ENCODE results near the gene RTN1.

The RTN1 gene

GRCh38 chr14:59870277-59871165 lies at the start of gene RTN1:
Gene RTN1, minus strand, starts transcription at chr14:59870776. Its CDS starts 146 bp downstream, at chr14:59870630.
- no peak for DNase-seq (ENCODE audit: low read depth)

GRCh38 chr14:59920378-59920683 lies 49.8 kb upstream of the RTN1 start:
- DNase-seq (ENCODE audit: low read depth) = no peak

DNA sequence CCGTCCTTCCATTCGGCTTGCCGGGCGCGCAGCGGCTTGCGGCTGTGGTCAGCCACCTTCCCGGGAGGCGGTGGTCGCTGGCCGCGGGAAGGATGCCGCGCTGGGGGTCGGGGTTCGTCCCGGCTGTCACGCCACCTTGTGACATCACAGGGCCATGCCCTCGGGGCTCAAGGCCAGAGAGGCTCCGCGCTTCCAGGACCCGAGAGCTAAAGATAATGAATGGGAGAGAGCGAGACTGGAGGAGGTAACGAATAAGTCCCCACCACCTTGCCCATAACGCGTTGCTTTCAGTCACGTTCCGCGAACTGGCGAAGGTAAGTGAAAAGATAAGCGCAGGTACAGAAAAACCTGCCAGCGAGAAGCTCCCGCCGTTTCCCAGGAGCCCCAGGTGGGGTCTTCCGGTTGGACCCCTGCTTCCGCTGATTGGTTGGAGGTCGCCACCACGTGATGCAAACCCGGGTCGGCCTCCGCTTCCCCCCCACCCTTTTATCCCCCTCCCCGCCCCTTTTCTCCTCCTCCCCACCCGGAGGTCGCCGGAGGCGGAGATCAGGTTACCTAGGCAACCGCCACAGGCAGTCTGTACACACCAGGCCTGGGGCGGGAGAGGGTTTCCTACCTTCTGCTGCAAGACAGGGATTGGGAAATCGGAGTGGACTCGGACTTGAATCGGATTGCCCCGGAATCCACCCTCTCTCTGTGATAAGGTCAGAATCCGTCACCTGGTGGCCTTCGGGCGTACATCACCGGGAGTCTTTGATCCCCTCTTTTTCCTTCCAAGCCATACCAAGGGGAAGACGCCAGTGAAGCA lies 49.2 kb upstream of the RTN1 start, which contains the start of gene LRRC9:
Gene LRRC9, plus strand, starts transcription at position 575 of the 808 bp plus-strand sequence.
- no peak for DNase-seq (ENCODE audit: low read depth)

DNA sequence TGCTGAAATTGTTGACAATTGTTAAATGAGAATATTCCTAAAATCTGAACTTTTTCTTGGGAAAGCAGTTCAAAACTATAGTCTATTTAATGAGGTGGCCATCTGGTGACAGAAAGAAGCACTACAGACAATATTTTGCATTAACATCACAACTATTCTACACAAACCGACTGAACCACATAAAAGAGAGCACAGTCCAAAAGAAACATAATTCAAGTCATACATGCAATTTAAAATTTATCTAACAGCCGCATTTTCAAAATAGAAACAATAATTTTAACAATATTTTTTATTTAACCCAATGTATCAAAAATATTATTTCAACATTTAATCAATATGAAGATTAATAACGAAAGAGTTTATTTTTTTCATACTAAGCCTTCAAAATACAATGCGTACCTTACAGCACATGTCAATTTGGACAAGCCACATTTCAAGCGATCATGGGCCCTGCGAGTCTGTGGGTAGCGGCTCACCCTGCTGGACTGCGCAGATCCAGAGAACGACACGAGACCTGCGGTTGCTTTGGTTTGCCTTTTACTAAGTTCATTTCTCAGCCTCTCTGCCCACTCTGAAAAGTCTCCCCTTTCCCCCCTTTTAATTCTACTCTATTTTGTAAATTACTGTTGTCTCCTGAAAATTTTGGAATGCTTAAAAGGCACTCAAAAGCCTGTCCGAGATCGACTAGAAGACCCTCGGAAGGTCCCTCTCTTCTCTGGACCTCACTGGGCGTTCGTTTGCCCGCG lies 48.4 kb upstream of the RTN1 start:
- no peak for DNase-seq (ENCODE audit: low read depth)

DNA sequence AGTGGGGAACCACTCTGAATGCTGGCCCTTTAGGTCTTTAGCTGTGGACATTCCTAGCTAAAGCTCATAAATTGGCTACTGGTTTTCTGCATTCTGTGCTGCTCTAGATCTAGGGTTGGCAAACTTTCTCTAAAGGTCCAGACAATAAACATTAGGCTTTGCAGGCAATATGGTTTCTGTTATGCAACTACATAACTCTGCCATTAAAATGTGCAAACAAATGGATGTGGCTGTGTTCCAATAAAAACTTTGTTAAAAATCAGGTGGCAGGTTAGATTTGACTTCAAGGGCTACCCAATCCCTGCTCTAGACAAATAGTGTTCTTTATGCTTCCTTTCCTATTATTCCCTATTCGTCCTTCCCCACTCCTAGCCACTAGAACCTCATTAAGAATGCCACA lies 42.6 kb upstream of the RTN1 start:
- DNase-seq (ENCODE audit: low read depth) = no peak

GRCh38 chr14:59912443-59912842 lies 41.9 kb upstream of the RTN1 start:
- no peak for DNase-seq (ENCODE audit: low read depth)

GRCh38 chr14:59905188-59905587 lies 34.6 kb upstream of the RTN1 start:
- no peak for DNase-seq (ENCODE audit: low read depth)

- DNase-seq (ENCODE audit: low read depth) = no peak
Measured at GRCh38 chr14:59904184-59904583, 33.6 kb upstream of the RTN1 start.

DNA sequence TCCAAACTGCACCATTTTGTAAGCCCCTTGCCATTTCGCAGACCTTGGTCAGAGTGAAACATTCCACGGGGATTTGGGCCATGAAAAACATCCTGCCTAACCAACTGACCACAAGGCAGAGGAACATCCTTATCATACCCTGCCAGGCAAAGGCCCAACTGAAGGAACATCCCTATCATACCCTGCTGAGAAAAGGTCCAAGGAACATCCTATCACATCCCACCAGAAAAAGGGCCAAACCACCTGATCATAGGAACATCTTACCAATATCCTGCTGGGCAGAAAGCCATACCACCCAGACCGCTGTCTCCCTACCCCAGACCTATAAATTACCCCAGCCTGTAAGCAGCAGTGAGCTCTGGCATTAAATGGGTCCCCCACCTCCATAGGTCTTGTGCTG lies 30.0 kb upstream of the RTN1 start:
- no peak for DNase-seq (ENCODE audit: low read depth)

DNA sequence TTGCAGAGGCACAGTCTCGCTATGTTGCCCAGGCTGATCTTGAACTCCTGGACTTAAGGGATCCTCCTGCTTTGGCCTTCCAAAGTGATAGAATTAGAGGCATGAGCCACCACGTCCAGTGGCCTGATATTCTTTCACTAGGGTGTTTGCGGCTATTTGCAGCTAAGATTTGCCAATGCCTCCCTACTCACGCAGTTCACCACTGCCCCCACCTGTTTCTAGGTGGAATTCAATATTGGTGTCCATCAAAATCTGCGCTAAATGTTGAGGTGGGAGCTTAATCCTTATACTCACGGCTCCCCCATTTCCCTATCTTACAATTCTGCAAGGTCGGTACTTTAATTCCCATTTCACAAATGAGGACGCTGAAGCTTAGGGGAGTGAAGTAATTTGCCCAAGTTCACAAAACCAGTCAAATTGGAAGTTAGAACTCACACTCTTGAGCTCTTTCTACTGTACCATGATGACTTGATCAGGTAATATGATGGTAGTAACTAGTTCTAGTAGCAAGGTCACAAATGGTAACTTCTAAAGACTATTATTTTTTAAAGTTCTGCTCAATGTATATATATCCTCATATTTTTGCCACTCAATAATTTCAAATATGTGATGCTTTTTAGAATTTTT lies 27.3 kb upstream of the RTN1 start:
- no peak for DNase-seq (ENCODE audit: low read depth)

DNA sequence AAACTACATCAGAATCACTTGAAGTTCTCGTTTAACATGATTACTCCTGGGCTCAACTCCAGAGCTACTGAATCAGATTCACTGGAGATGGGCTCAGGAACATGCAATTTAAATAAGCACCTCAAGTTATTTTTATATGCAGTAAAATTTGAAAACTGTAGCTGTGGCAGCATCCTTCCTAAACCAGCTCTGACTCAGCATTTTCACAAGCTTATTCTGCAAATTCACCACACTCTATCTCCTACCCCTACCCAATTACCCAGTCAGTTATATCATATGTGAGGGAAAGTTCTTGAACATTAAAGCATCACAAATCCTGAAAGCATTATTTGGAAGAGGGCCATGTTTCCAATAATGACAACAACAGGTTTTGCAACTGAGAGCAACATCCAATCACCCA lies 25.1 kb upstream of the RTN1 start:
- DNase-seq (ENCODE audit: low read depth) = no peak

- no peak for DNase-seq (ENCODE audit: low read depth)
Measured at GRCh38 chr14:59890676-59891075, 20.1 kb upstream of the RTN1 start.

GRCh38 chr14:59882957-59883356 lies 12.4 kb upstream of the RTN1 start:
- no peak for DNase-seq (ENCODE audit: low read depth)

DNA sequence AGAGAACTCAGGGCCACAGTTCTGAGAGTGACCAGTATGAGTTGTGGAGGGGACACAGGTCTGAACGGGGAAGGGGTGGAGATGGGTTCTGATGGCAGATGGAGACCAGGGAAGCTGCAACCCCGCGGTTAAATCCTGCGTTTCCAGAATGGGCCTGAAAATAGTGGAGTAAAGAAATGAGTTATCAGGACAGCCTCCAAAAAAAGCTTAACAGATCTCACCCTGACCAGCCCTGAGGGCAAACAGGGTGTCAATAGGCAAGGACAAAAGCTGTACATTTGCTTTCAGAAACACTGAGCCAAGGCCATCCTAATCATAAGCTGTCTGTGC lies 555 bp upstream of the RTN1 start:
- no peak for DNase-seq (ENCODE audit: low read depth)

DNA sequence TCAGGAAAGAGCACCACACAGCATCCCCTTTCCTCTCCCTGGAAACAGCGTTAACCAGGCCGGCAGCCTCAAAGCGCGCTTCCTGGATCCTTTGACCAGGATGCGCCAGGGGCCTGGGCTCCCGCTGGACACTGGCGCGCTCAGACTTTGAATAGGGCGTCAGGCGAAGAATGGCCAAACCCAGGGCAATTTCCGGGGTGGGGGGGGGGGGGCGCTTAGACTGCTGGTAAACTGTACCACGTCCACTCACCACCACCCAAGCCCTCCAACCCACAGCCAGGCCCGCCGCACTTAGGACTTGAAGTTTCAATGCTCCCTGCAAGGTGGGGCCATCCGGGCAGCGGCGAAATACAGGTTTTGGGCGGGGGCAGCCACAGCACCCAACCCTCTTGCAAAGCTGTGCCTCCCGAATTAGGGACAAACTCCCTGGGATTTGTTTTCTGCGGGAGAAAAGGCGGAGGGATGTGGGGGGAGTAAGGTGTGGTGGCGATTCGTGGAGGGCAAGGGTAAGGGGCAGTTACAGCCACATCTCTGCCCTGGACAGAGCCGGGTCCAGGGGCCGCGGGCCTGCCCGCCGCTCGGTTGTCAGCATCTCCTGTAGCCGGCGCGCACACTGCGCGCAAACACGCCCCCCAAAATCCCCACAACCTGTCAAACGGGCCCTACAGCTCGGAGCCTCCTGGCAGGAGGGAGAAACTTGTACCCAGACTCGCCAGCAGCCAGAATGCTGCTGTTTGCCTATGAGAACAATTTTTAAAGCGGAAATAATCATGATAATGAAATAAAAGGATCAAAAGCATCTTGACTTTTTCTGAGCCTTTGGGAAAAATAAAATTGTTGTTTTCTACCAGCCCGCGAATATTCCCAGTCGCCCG lies 958 bp downstream of the RTN1 start:
- DNase-seq (ENCODE audit: low read depth) = no peak

GRCh38 chr14:59868021-59868420 lies 2.6 kb downstream of the RTN1 start:
- no peak for DNase-seq (ENCODE audit: low read depth)

GRCh38 chr14:59863806-59864525 lies 6.6 kb downstream of the RTN1 start:
- DNase-seq (ENCODE audit: low read depth) = no peak

DNA sequence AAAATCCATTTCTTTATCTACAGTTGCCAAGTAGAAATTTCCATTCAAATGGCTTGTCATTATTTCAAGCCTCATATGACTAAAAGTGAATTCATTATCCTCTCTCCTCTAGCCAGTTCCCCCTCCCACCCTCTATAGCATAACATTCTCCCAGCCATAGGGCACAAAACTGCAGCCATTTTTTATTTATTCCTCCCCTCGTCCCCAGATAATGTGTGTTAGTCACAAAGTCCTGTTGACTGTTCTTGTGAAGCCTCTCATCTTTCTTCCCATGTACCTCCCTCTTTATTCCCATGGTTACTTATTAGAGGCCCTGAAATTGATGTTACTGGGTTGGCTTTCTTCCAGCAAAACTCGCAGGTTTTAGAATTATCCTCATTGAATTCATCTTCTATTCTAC lies 13.2 kb downstream of the RTN1 start:
- DNase-seq (ENCODE audit: low read depth) = no peak

DNA sequence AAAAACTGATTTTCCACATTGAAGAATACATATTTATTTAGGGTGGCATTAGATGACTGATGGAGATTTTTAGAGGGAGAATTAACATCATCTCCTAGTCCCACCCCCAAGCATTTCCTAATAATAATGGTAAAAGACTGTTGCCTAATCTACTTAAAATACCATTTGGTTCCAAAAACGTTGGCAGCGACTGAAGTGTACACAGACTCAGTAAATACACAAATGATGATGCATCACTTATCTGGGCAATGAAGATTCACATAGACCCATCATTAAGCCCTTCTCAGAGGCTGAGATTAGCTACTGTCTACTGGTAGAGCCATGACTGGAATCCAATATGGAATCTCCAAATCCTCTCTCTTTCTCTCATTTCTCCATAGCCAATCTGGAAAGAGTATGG lies 18.2 kb downstream of the RTN1 start:
- DNase-seq (ENCODE audit: low read depth) = no peak

- DNase-seq (ENCODE audit: low read depth) = no peak
Measured at GRCh38 chr14:59850458-59850857, 20.1 kb downstream of the RTN1 start.

All from T-helper 22 cell (primary cell).